ENCODE results near the gene FAM167B. TPM values are rescaled to one million over a fixed set of nuclear protein-coding genes. Genes with fewer than 3 reads are reported as not detected.

The FAM167B gene
- total and polyA plus RNA-seq, 10 donors = 0.54 to 2.7 (median 1.4) TPM; not detected in 1

- WGBS, 5 donors = 69 to 78% (median 71%) methylated on average over 10 of the region's 10 CpGs
Observed at GRCh38 chr1:32215629-32216480, 31.2 kb upstream of the FAM167B start.

GRCh38 chr1:32216566-32216965 lies 30.5 kb upstream of the FAM167B start:
- peaks cover 0 to 77% (median 27%) of the 10 kb centered on the region in 6 donors for H3K36me3 ChIP-seq
- H3K4me3 ChIP-seq = no peak overlapping the region
- H3K4me1 ChIP-seq = peaks cover 15 to 49% (median 37%) of the 10 kb centered on the region in 6 donors
- peak overlapping the region in 5 of 8 donors; percentile 21 to 67 (median 42) for H3K27ac ChIP-seq
- no peak for DNase-seq
- TF ChIP-seq CTCF (IDR thresholded peaks at IDR 0.05 in 8 of 11, conservative IDR thresholded peaks at IDR 0.05 in 3 of 11) (no peak), POLR2A (IDR thresholded peaks at IDR 0.05) (no peak), POLR2AphosphoS5 (IDR thresholded peaks at IDR 0.05) (no peak)
- no peaks in the 10 kb centered on the region for H3K9me3 ChIP-seq
- intact Hi-C loops (cut with DNase I; ENCODE audit: low total_unique reads) = no loop called here
- no peaks in the 10 kb centered on the region for H3K27me3 ChIP-seq (replicated peaks in 1 of 7)
- 53 to 85% (median 76%) methylated on average over 4 to 5 of the region's 5 CpGs for WGBS, 5 donors

More at GRCh38 chr1:32215629-32216480, 31.2 kb upstream of the FAM167B start:
- no peak for TF ChIP-seq POLR2A (IDR thresholded peaks at IDR 0.05)
- TF ChIP-seq CTCF (IDR thresholded peaks at IDR 0.05 in 8 of 11, conservative IDR thresholded peaks at IDR 0.05 in 3 of 11) = peak; percentile 48 to 86 (median 77)
- peak; percentile 23 to 38 (median 33) for TF ChIP-seq POLR2AphosphoS5 (IDR thresholded peaks at IDR 0.05)
- peaks cover 0 to 77% (median 27%) of the 10 kb centered on the region in 6 donors for H3K36me3 ChIP-seq
- peaks cover 8 to 42% (median 30%) of the 10 kb centered on the region in 6 donors for H3K4me1 ChIP-seq
- H3K9me3 ChIP-seq = no peaks in the 10 kb centered on the region
- intact Hi-C loops (cut with DNase I; ENCODE audit: low total_unique reads) = no loop called here
- no peak overlapping the region for H3K4me3 ChIP-seq
- no peaks in the 10 kb centered on the region for H3K27me3 ChIP-seq (replicated peaks in 1 of 7)
- no peak for DNase-seq
- peak overlapping the region in 5 of 8 donors; percentile 29 to 67 (median 42) for H3K27ac ChIP-seq

- WGBS, 5 donors = 90 to 96% (median 91%) methylated on average over 7 of the region's 7 CpGs
Observed at GRCh38 chr1:32219022-32219421, 28.0 kb upstream of the FAM167B start.

More at GRCh38 chr1:32219022-32219421, 28.0 kb upstream of the FAM167B start:
- no peak for DNase-seq
- Histone ChIP-seq H3K27ac (no peak overlapping the region), H3K4me3 (no peak overlapping the region), H3K27me3 (replicated peaks in 1 of 7) (no peaks in the 10 kb centered on the region), H3K4me1 (peaks cover 26 to 56% (median 48%) of the 10 kb centered on the region in 6 donors), H3K36me3 (peaks cover 0 to 67% (median 29%) of the 10 kb centered on the region in 6 donors), H3K9me3 (no peaks in the 10 kb centered on the region)
- TF ChIP-seq POLR2A (IDR thresholded peaks at IDR 0.05) (no peak), POLR2AphosphoS5 (IDR thresholded peaks at IDR 0.05) (no peak), CTCF (IDR thresholded peaks at IDR 0.05 in 8 of 11, conservative IDR thresholded peaks at IDR 0.05 in 3 of 11) (no peak)
- intact Hi-C loops (cut with DNase I; ENCODE audit: low total_unique reads) = no loop called here
